GM12872 (cell line): Measurements from ENCODE around the gene SLC6A1.

Source experiments
- CTCF ChIP-seq: IDR thresholded peaks from 3 replicates; pipeline ENCODE4 v1.5.1; 2011; ENCODE audit warnings: low read depth, mild to moderate bottlenecking, low read length, moderate library complexity; ENCODE audit not compliant: insufficient read depth

SLC6A1 gene

DNA sequence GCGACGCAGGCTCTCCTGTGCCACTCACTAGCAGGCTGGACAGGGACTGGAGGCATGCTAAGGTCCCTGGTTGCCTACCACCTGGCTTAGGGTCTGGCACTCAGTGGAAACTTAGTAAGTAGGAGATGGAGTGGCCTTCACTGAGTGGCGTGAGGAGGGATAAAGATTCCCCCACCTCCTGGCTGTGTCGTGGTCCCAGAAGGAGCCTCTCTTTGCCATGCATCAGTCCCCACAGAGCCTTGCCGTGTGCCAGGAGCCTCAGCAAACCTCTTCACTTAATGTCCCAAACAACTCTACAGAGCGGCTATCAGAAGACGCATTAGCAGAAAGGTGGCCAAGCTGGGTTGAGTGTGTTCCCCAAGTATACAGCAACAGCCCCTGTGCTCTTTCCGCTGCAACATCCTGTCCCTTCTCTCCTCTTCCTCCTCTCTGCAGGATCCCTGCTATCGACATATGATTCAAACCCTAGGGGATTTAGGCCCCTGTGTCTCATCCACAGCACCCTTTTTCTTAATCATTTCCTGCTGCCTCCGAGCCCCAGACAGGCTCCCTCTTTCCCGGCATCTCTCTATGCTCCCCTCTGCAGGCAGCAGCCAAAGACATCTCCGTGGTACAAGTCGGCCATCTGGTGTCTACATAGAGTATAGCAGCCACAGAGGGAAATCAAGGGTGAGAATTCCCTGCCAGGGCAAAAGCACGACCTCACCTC lies 66.7 kb downstream of the SLC6A1 start:
- peak; percentile 63; the same call in 2 of the 3 replicates for TF ChIP-seq CTCF

- TF ChIP-seq CTCF: no peak
Observed at GRCh38 chr3:11059799-11060115, 67.2 kb downstream of the SLC6A1 start.

- TF ChIP-seq CTCF: peak; percentile 77
Observed at GRCh38 chr3:11060500-11061251, 68.1 kb downstream of the SLC6A1 start.

- no peak for TF ChIP-seq CTCF
Observed at GRCh38 chr3:11062704-11063103, 70.2 kb downstream of the SLC6A1 start.

DNA sequence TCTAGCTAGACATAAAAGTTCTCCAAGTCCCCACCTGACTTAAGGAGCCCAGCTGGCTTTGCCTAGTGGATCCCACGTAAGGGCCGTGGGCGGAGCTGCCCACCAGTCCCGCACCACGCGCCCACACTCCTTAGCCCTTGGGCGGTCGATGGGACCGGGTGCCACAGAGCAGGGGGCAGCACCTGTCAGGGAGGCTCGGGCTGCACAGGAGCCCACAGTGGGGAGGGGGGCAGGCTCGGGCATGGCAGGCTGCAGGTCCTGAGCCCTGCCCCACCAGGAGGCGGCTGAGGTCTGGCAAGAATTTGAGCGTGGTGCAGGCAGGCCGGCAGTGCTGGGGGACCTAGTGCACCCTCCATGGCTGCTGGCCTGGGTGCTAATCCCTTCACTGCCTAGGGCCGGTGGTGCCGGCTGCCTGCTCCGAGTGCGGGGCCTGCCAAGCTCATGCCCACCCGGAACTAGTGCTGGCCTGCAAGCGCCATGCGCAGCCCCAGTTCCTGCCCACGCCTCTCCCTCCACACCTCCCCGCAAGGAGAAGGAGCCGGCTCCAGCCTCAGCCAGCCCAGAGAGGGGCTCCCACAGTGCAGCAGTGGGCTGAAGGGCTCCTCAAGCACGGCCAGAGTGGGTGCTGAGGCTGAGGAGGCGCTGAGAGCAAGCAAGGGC lies 78.7 kb downstream of the SLC6A1 start:
- no peak for TF ChIP-seq CTCF

GRCh38 chr3:11072631-11073030 lies 80.1 kb downstream of the SLC6A1 start:
- no peak for TF ChIP-seq CTCF

- TF ChIP-seq CTCF: no peak
Observed at GRCh38 chr3:11074011-11074410, 81.5 kb downstream of the SLC6A1 start.
